ENCODE measurements around the gene PDE4B.

GRCh38 chr1:66167267-66167666, 374.6 kb downstream of the PDE4B start:
- TF ChIP-seq, protein P1, sequence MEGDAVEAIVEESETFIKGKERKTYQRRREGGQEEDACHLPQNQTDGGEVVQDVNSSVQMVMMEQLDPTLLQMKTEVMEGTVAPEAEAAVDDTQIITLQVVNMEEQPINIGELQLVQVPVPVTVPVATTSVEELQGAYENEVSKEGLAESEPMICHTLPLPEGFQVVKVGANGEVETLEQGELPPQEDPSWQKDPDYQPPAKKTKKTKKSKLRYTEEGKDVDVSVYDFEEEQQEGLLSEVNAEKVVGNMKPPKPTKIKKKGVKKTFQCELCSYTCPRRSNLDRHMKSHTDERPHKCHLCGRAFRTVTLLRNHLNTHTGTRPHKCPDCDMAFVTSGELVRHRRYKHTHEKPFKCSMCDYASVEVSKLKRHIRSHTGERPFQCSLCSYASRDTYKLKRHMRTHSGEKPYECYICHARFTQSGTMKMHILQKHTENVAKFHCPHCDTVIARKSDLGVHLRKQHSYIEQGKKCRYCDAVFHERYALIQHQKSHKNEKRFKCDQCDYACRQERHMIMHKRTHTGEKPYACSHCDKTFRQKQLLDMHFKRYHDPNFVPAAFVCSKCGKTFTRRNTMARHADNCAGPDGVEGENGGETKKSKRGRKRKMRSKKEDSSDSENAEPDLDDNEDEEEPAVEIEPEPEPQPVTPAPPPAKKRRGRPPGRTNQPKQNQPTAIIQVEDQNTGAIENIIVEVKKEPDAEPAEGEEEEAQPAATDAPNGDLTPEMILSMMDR (IDR thresholded peaks at IDR 0.05): no peak
- TF ChIP-seq POLR2A (IDR thresholded peaks at IDR 0.05): no peak

All from esophagus squamous epithelium (tissue), 4 donors.